HepG2 (cell line): ENCODE results near the gene TMEM151A. TPM values are rescaled to one million over a fixed set of nuclear protein-coding genes. Genes with fewer than 3 reads are reported as not detected.
A peak's percentile ranks its signal among the peaks of the same experiment; 100 is the strongest.

Experiments
- ATF7 ChIP-seq, 2 experiments: fragments of 450-650 bp in 1 of 2; sonication (generic) in 1 of 2; formaldehyde crosslinking in 1 of 2; IDR thresholded peaks; 2 replicates each; pipeline versions ENCODE4 v1.4.0 to v1.6.1; 2016 to 2020; ENCODE audit warnings: antibody characterized with exemption in 1 of 2, mild to moderate bottlenecking in 1 of 2, missing genetic modification reagents in 1 of 2
- EED ChIP-seq: sonication (generic); formaldehyde crosslinking; IDR thresholded peaks from 2 replicates; pipeline ENCODE4 v1.5.0; 2020; ENCODE audit warnings: mild to moderate bottlenecking, missing genetic modification reagents
- HINFP ChIP-seq: sonication (generic); formaldehyde crosslinking; IDR thresholded peaks from 2 replicates; pipeline ENCODE4 v1.4.0; 2020; ENCODE audit warnings: low read depth, mild to moderate bottlenecking, missing genetic modification reagents
- KDM4B ChIP-seq: sonication (generic); formaldehyde crosslinking; IDR thresholded peaks from 2 replicates; pipeline ENCODE4 v1.4.0; 2020; ENCODE audit warnings: missing genetic modification reagents
- KDM6A ChIP-seq: IDR thresholded peaks from 2 replicates; pipeline ENCODE4 v1.6.1; 2016; ENCODE audit warnings: low read depth
- MYC ChIP-seq: sonication (generic); formaldehyde crosslinking; IDR thresholded peaks from 2 replicates; pipeline ENCODE4 v1.9.0; 2021; ENCODE audit warnings: missing genetic modification reagents, borderline replicate concordance
- RNF2 ChIP-seq: fragments of 450-650 bp; conservative IDR thresholded peaks from 2 replicates; pipeline ENCODE4 v1.6.1; 2016; ENCODE audit warnings: low read depth
- SMAD9 ChIP-seq: sonication (generic); formaldehyde crosslinking; IDR thresholded peaks from 2 replicates; pipeline ENCODE4 v1.5.1; 2020; ENCODE audit warnings: mild to moderate bottlenecking, missing genetic modification reagents
- STAT5B ChIP-seq: sonication (generic); formaldehyde crosslinking; IDR thresholded peaks from 2 replicates; pipeline ENCODE4 v1.4.0; 2020; ENCODE audit warnings: missing genetic modification reagents
- THYN1 ChIP-seq: sonication (generic); formaldehyde crosslinking; IDR thresholded peaks from 2 replicates; pipeline ENCODE4 v1.8.1; 2023; ENCODE audit warnings: low read depth, mild to moderate bottlenecking, moderate library complexity, missing genetic modification reagents, borderline replicate concordance
- ZFY ChIP-seq: sonication (generic); formaldehyde crosslinking; IDR thresholded peaks from 2 replicates; pipeline ENCODE4 v1.4.0; 2020; ENCODE audit warnings: missing genetic modification reagents
- ZNF205 ChIP-seq: IDR thresholded peaks from 2 replicates; pipeline ENCODE4 v1.6.1; 2018; ENCODE audit warnings: missing biosample characterization, missing genetic modification reagents
- ZNF292 ChIP-seq: sonication (generic); formaldehyde crosslinking; IDR thresholded peaks from 2 replicates; pipeline ENCODE4 v1.8.1; 2022; ENCODE audit warnings: mild to moderate bottlenecking, low read depth, missing genetic modification reagents, borderline replicate concordance
- ZNF33B ChIP-seq: sonication (generic); formaldehyde crosslinking; IDR thresholded peaks from 2 replicates; pipeline ENCODE4 v1.5.1; 2020; ENCODE audit warnings: mild to moderate bottlenecking, missing genetic modification reagents
- ZNF691 ChIP-seq: sonication (generic); formaldehyde crosslinking; IDR thresholded peaks from 2 replicates; pipeline ENCODE4 v1.4.0; 2020; ENCODE audit warnings: missing genetic modification reagents, low read depth, mild to moderate bottlenecking, borderline replicate concordance
- ZNF776 ChIP-seq: sonication (generic); formaldehyde crosslinking; IDR thresholded peaks from 2 replicates; pipeline ENCODE4 v1.4.0; 2020; ENCODE audit warnings: mild to moderate bottlenecking, missing genetic modification reagents
- ZNF891 ChIP-seq: sonication (generic); formaldehyde crosslinking; IDR thresholded peaks from 2 replicates; pipeline ENCODE4 v1.5.0; 2020; ENCODE audit warnings: mild to moderate bottlenecking, missing genetic modification reagents
- polyA plus RNA-seq, 8 experiments: library from polyadenylated mRNA; depleted of rRNA in 3 of 8; stranded (reverse) in 7 of 8; unstranded in 1 of 8; fragments of >200 nt; fragmentation: Illumina TruSeq in 4 of 8; extraction: Trizol in 4 of 8; gene quantifications; 2 replicates each; pipeline versions ENCODE4 v1.2.1 to v1.2.3, GENCODE V29; 2011 to 2016; ENCODE audit warnings: low read depth in 4 of 8, missing spikeins in 1 of 8, mixed read lengths in 1 of 8; ENCODE audit not compliant: insufficient read depth in 1 of 8
- total RNA-seq, 5 experiments: library from RNA; depleted of rRNA; stranded (reverse); fragments of >200 nt; fragmentation: Illumina TruSeq; extraction: Trizol; gene quantifications; 2 replicates each; pipeline ENCODE4 v1.2.3, GENCODE V29; 2016; ENCODE audit warnings: low read depth in 1 of 5
- TF ChIP-seq, protein P1 (sequence below): sonication (generic); formaldehyde crosslinking; IDR thresholded peaks from 2 replicates; pipeline ENCODE4 v1.4.0; 2020; ENCODE audit warnings: missing genetic modification reagents
- TF ChIP-seq, protein P2 (sequence below): sonication (generic); formaldehyde crosslinking; IDR thresholded peaks from 2 replicates; pipeline ENCODE4 v1.4.0; 2020; ENCODE audit warnings: missing genetic modification reagents
- TF ChIP-seq, protein P3 (sequence below): IDR thresholded peaks from 2 replicates; pipeline ENCODE4 v1.6.1; 2016; ENCODE audit warnings: missing compliant biosample characterization, missing genetic modification reagents, borderline replicate concordance
- TF ChIP-seq, protein P4 (sequence below), 2 experiments: fragments of 450-650 bp in 1 of 2; sonication (generic) in 1 of 2; formaldehyde crosslinking; IDR thresholded peaks; 2 replicates each; pipeline versions ENCODE4 v1.5.0 to v1.8.0; 2020 to 2022; ENCODE audit warnings: mild to moderate bottlenecking in 1 of 2, missing genetic modification reagents in 1 of 2

TMEM151A gene
- total and polyA plus RNA-seq, 2 of the 13 experiments (the other 11 are each of a cell fraction or from before 2014, with no cell fraction given) = 0.18 to 0.33 TPM

GRCh38 chr11:66335531-66336233, 44.0 kb downstream of the TMEM151A start (continued):
- TF ChIP-seq THYN1 (CRISPR knock-in tag) (no peak), RNF2 (no peak), SMAD9 (CRISPR knock-in tag) (no peak), ATF7 (IDR thresholded peaks at IDR 0.05) (no peak), ATF7 (CRISPR knock-in tag; IDR thresholded peaks at IDR 0.05) (no peak), ZNF776 (CRISPR knock-in tag) (0 out of 2 replicates have a peak, but pooled peaks have one; percentile 49), KDM4B (CRISPR knock-in tag) (no peak), STAT5B (CRISPR knock-in tag) (no peak), ZNF292 (no peak), MYC (CRISPR knock-in tag) (peak; percentile 20; the same call in 1 of the 2 replicates), ZNF205 (CRISPR knock-in tag) (no peak), ZNF891 (CRISPR knock-in tag) (peak; percentile 55; the same call in 1 of the 2 replicates), ZNF691 (no peak), ZFY (CRISPR knock-in tag) (0 out of 2 replicates have a peak, but pooled peaks have one; percentile 11), HINFP (CRISPR knock-in tag) (no peak), EED (CRISPR knock-in tag) (0 out of 2 replicates have a peak, but pooled peaks have one; percentile 68), KDM6A (CRISPR knock-in tag) (no peak), ZNF33B (no peak)
- TF ChIP-seq, protein P1, sequence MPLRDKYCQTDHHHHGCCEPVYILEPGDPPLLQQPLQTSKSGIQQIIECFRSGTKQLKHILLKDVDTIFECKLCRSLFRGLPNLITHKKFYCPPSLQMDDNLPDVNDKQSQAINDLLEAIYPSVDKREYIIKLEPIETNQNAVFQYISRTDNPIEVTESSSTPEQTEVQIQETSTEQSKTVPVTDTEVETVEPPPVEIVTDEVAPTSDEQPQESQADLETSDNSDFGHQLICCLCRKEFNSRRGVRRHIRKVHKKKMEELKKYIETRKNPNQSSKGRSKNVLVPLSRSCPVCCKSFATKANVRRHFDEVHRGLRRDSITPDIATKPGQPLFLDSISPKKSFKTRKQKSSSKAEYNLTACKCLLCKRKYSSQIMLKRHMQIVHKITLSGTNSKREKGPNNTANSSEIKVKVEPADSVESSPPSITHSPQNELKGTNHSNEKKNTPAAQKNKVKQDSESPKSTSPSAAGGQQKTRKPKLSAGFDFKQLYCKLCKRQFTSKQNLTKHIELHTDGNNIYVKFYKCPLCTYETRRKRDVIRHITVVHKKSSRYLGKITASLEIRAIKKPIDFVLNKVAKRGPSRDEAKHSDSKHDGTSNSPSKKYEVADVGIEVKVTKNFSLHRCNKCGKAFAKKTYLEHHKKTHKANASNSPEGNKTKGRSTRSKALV (CRISPR knock-in tag) = no peak
- TF ChIP-seq, protein P2, sequence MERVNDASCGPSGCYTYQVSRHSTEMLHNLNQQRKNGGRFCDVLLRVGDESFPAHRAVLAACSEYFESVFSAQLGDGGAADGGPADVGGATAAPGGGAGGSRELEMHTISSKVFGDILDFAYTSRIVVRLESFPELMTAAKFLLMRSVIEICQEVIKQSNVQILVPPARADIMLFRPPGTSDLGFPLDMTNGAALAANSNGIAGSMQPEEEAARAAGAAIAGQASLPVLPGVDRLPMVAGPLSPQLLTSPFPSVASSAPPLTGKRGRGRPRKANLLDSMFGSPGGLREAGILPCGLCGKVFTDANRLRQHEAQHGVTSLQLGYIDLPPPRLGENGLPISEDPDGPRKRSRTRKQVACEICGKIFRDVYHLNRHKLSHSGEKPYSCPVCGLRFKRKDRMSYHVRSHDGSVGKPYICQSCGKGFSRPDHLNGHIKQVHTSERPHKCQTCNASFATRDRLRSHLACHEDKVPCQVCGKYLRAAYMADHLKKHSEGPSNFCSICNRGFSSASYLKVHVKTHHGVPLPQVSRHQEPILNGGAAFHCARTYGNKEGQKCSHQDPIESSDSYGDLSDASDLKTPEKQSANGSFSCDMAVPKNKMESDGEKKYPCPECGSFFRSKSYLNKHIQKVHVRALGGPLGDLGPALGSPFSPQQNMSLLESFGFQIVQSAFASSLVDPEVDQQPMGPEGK = peak; percentile 28; the same call in 1 of the 2 replicates
- TF ChIP-seq, protein P3, sequence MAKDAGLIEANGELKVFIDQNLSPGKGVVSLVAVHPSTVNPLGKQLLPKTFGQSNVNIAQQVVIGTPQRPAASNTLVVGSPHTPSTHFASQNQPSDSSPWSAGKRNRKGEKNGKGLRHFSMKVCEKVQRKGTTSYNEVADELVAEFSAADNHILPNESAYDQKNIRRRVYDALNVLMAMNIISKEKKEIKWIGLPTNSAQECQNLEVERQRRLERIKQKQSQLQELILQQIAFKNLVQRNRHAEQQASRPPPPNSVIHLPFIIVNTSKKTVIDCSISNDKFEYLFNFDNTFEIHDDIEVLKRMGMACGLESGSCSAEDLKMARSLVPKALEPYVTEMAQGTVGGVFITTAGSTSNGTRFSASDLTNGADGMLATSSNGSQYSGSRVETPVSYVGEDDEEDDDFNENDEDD (CRISPR knock-in tag) = 0 out of 2 replicates have a peak, but pooled peaks have one; percentile 31
- TF ChIP-seq, protein P4, sequence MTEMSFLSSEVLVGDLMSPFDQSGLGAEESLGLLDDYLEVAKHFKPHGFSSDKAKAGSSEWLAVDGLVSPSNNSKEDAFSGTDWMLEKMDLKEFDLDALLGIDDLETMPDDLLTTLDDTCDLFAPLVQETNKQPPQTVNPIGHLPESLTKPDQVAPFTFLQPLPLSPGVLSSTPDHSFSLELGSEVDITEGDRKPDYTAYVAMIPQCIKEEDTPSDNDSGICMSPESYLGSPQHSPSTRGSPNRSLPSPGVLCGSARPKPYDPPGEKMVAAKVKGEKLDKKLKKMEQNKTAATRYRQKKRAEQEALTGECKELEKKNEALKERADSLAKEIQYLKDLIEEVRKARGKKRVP (CRISPR knock-in tag; IDR thresholded peaks at IDR 0.05) = no peak
